Body of pancreas (tissue), 4 donors: ENCODE data around the gene COL9A3.

Experiments used
- POLR2A ChIP-seq, 3 donors: fragments of 450-650 bp; IDR thresholded peaks; one replicate each; pipeline ENCODE4 v1.6.1; 2016; ENCODE audit warnings: antibody characterized with exemption in 3 of 3, mild to moderate bottlenecking in 2 of 3
- TF ChIP-seq, protein P1 (sequence below), 7 experiments: fragments of 450-650 bp in 4 of 7; fragments of 200-600 bp in 3 of 7; sonication (generic) in 3 of 7; IDR thresholded peaks; one replicate each; pipeline ENCODE4 v1.5.1; 2016 to 2019; ENCODE audit warnings: antibody characterized with exemption in 7 of 7

DNA sequence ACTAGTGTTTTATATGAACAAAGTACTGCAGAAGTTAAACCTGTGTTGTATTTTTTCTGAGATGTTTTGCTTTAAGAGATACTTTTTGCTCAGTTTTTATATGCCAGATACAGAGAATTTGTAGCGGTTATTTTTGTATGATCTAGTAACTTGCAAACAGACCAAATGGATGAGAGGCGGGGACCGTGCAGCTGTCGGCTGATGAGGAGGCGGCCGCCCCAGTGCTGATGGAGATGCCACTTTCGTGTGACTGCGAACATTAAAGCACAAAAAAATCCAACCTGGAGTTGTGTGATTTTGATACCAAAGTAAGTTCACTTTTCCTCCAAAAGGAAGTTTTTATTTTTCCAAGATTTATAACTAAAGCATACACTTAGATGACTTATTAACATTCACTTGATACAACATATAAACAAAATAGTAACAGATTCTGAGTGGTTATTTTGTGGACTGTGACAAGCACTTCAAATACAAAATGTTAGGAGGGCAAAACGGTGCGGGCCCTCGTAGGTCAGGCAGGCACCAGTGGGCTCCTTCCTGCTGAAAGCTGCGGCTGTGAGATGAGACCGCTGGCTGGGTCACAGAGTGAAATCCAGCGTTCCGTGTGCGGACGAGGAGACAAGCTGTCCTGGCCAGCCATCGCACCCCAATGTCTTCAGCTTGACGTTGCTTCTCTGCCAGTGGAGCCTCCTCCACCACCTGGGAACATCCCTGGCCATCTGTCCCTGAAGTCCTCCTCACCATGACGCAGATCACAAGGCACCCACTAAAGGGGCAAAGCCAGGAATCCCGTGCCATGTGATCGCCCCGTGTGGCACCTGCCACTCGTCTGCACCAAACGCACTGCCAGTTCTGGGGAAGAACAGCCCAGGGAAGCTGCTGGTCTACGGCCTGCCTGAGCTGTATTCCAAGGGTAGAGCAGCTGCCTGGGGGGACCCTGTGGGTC, 16.3 kb upstream of the COL9A3 start:
- TF ChIP-seq, protein P1, sequence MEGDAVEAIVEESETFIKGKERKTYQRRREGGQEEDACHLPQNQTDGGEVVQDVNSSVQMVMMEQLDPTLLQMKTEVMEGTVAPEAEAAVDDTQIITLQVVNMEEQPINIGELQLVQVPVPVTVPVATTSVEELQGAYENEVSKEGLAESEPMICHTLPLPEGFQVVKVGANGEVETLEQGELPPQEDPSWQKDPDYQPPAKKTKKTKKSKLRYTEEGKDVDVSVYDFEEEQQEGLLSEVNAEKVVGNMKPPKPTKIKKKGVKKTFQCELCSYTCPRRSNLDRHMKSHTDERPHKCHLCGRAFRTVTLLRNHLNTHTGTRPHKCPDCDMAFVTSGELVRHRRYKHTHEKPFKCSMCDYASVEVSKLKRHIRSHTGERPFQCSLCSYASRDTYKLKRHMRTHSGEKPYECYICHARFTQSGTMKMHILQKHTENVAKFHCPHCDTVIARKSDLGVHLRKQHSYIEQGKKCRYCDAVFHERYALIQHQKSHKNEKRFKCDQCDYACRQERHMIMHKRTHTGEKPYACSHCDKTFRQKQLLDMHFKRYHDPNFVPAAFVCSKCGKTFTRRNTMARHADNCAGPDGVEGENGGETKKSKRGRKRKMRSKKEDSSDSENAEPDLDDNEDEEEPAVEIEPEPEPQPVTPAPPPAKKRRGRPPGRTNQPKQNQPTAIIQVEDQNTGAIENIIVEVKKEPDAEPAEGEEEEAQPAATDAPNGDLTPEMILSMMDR (IDR thresholded peaks at IDR 0.05): no peak
- no peak for TF ChIP-seq POLR2A (IDR thresholded peaks at IDR 0.05)
